Regular cardiac myocyte (primary cell): Measurements from ENCODE around the gene MECR. TPM values are rescaled to one million over a fixed set of nuclear protein-coding genes. Genes with fewer than 3 reads are reported as not detected.

Experiments used
- total RNA-seq: library from RNA; depleted of rRNA; stranded (reverse); fragments of >200 nt; gene quantifications from 2 replicates; pipeline ENCODE4 v1.2.3, GENCODE V29; 2014

MECR gene
- total RNA-seq: 13.2 and 20.3 TPM in 2 replicates

GRCh38 chr1:29230553-29231378, at the start of gene MECR:
TSS of gene MECR (minus strand) at chr1:29230934. CDS start at chr1:29230906, 28 bp downstream.

GRCh38 chr1:29235955-29236711, 5.4 kb upstream of the MECR start, which contains the start of gene PTPRU:
TSS of gene PTPRU (plus strand) at chr1:29236522. CDS start at chr1:29236645, 123 bp downstream.

GRCh38 chr1:29181413-29182225, 49.1 kb downstream of the MECR start, which contains the start of gene SRSF4:
TSS of gene SRSF4 (minus strand) at chr1:29181900. CDS start at chr1:29181752, 148 bp downstream.

Other genes with a start within 250 kb of the MECR start
- gene TMEM200B, start 107.0 kb downstream of the MECR start, total RNA-seq: 5.2 and 7.6 TPM in 2 replicates
- 36.4 and 48.7 TPM in 2 replicates for gene SRSF4, start 49.0 kb downstream of the MECR start, total RNA-seq
- 5.0 and 9.3 TPM in 2 replicates for gene PTPRU, start 5.6 kb upstream of the MECR start, total RNA-seq